H1 (cell line): ENCODE measurements around the gene EHBP1. TPM values are rescaled to one million over a fixed set of nuclear protein-coding genes. Genes with fewer than 3 reads are reported as not detected.

Experiments
- CTCF ChIA-PET: fragments of 300-600 bp; sonication (Branson Sonifier 250); formaldehyde crosslinking; loops from one replicate; lab custom pipeline; 2021; ENCODE audit not compliant: partially characterized antibody; lab: Charles Lee
- POLR2A ChIA-PET: fragments of 300-600 bp; sonication (Branson Sonifier 250); formaldehyde crosslinking; loops from one replicate; lab custom pipeline; 2021; ENCODE audit warnings: inconsistent platforms; ENCODE audit not compliant: partially characterized antibody; lab: Charles Lee
- DNase-seq, 2 experiments: peaks; one replicate each; pipeline versions ENCODE4 v3.0.0 to v3.0.0-alpha.2; 2010 to 2022; ENCODE audit warnings: low spot score in 2 of 2, low read depth in 1 of 2, mixed read lengths in 1 of 2
- FAIRE-seq: peaks from 2 replicates; lab custom pipeline; 2011; peaks lifted over from hg19 to GRCh38; lab: Jason Lieb, UNC
- H2AFZ ChIP-seq: 2 replicates; pipeline ENCODE4 v1.8.1; 2012; ENCODE audit warnings: low read length, inconsistent platforms
- H2AK5ac ChIP-seq: 2 replicates; pipeline ENCODE4 v1.6.1; 2013; ENCODE audit warnings: low read depth, low read length
- H2BK120ac ChIP-seq: replicated peaks from 2 replicates; pipeline ENCODE3; 2013; ENCODE audit warnings: low read depth, low read length, inconsistent platforms
- H2BK12ac ChIP-seq: 2 replicates; pipeline ENCODE4 v1.6.1; 2013; ENCODE audit warnings: low read depth, low read length
- H2BK15ac ChIP-seq: 2 replicates; pipeline ENCODE4 v1.6.1; 2013; ENCODE audit warnings: low read length
- H2BK20ac ChIP-seq: 2 replicates; pipeline ENCODE4 v1.6.1; 2013; ENCODE audit warnings: low read length
- H2BK5ac ChIP-seq: 2 replicates; pipeline ENCODE4 v1.6.1; 2013; ENCODE audit warnings: low read depth, low read length
- H3K14ac ChIP-seq: 2 replicates; pipeline ENCODE4 v1.6.1; 2013; ENCODE audit warnings: inconsistent platforms; ENCODE audit not compliant: insufficient read length
- H3K18ac ChIP-seq: 2 replicates; pipeline ENCODE4 v1.6.1; 2013; ENCODE audit warnings: low read length; ENCODE audit errors: extremely low read depth
- H3K23ac ChIP-seq: 2 replicates; pipeline ENCODE4 v1.6.1; 2013; ENCODE audit warnings: inconsistent platforms; ENCODE audit not compliant: insufficient read length
- H3K23me2 ChIP-seq: 2 replicates; pipeline ENCODE4 v1.6.1; 2013; ENCODE audit warnings: low read depth, low read length
- H3K27ac ChIP-seq: 2 replicates; pipeline ENCODE4 v1.6.1; 2011; ENCODE audit warnings: low read depth, low read length, inconsistent platforms
- H3K27me3 ChIP-seq, 4 experiments: replicated peaks in 1 of 4; 1 replicate in 1 of 4; 2 replicates in 3 of 4; pipeline versions ENCODE4 v1.6.1 to v1.8.1; 2011 to 2013; ENCODE audit warnings: low read length in 3 of 4, mild to moderate bottlenecking in 3 of 4, inconsistent platforms in 2 of 4, mixed read lengths in 2 of 4, moderate library complexity in 1 of 4; ENCODE audit not compliant: control insufficient read depth in 3 of 4, insufficient read depth in 3 of 4; ENCODE audit errors: extremely low read depth in 1 of 4
- H3K36me3 ChIP-seq, 4 experiments: 2 replicates each; pipeline versions ENCODE4 v1.6.1 to v1.8.1; 2011 to 2013; ENCODE audit warnings: mild to moderate bottlenecking in 4 of 4, low read length in 3 of 4, moderate library complexity in 2 of 4, control low read depth in 1 of 4, inconsistent platforms in 1 of 4; ENCODE audit not compliant: insufficient read depth in 4 of 4, control insufficient read depth in 2 of 4
- H3K4ac ChIP-seq: replicated peaks from 2 replicates; pipeline ENCODE3; 2013; ENCODE audit warnings: low read length, low read depth, mixed read lengths, inconsistent platforms; ENCODE audit not compliant: insufficient read length
- H3K4me1 ChIP-seq, 4 experiments: replicated peaks in 1 of 4; 1 replicate in 1 of 4; 2 replicates in 3 of 4; pipeline versions ENCODE4 v1.6.1 to v1.8.1; 2011 to 2013; ENCODE audit warnings: low read length in 3 of 4, inconsistent platforms in 2 of 4, mixed read lengths in 1 of 4; ENCODE audit not compliant: insufficient read depth in 4 of 4, control insufficient read depth in 3 of 4
- H3K4me2 ChIP-seq, 2 experiments: 2 replicates each; pipeline versions ENCODE4 v1.6.1 to v1.8.1; 2011 to 2013; ENCODE audit warnings: low read depth in 2 of 2, low read length in 2 of 2, control low read depth in 1 of 2, inconsistent platforms in 1 of 2, mild to moderate bottlenecking in 1 of 2; ENCODE audit not compliant: insufficient read depth in 1 of 2
- H3K4me3 ChIP-seq, 4 experiments: fragments of 200-600, 300-600 bp in 1 of 4; sonication (generic), shearing (Covaris generic), sonication (Bioruptor Twin) in 1 of 4; 2 replicates each; pipeline versions ENCODE4 v1.5.1 to v1.8.1; 2011 to 2016; ENCODE audit warnings: low read length in 4 of 4, low read depth in 3 of 4, control low read depth in 2 of 4, inconsistent platforms in 2 of 4, mild to moderate bottlenecking in 2 of 4, mixed read lengths in 1 of 4, moderate library complexity in 1 of 4; ENCODE audit not compliant: insufficient read depth in 2 of 4; ENCODE audit errors: extremely low read depth in 1 of 4
- H3K56ac ChIP-seq: replicated peaks from 2 replicates; pipeline ENCODE3; 2013; ENCODE audit warnings: low read depth, mild to moderate bottlenecking, mixed read lengths, low read length, inconsistent platforms; ENCODE audit not compliant: insufficient read length
- H3K79me1 ChIP-seq: 2 replicates; pipeline ENCODE4 v1.6.1; 2013; ENCODE audit warnings: low read depth, low read length, control low read depth
- H3K79me2 ChIP-seq, 2 experiments: 2 replicates each; pipeline versions ENCODE4 v1.6.1 to v1.8.1; 2012 to 2013; ENCODE audit warnings: low read length in 2 of 2, mild to moderate bottlenecking in 2 of 2, inconsistent platforms in 1 of 2; ENCODE audit not compliant: insufficient read depth in 2 of 2, control insufficient read depth in 1 of 2
- H3K9ac ChIP-seq, 4 experiments: replicated peaks in 1 of 4; 1 replicate in 1 of 4; 2 replicates in 3 of 4; pipeline versions ENCODE4 v1.6.1 to v1.8.1; 2011 to 2013; ENCODE audit warnings: low read depth in 3 of 4, low read length in 3 of 4, control low read depth in 2 of 4, mild to moderate bottlenecking in 2 of 4, moderate library complexity in 2 of 4, inconsistent platforms in 1 of 4; ENCODE audit errors: extremely low read depth in 1 of 4
- H3K9me3 ChIP-seq, 2 experiments: 2 replicates each; pipeline versions ENCODE4 v1.6.1 to v1.8.1; 2012 to 2013; ENCODE audit warnings: mild to moderate bottlenecking in 2 of 2, moderate library complexity in 2 of 2, control low read depth in 1 of 2, inconsistent platforms in 1 of 2, low read depth in 1 of 2, low read length in 1 of 2, mixed read lengths in 1 of 2; ENCODE audit not compliant: insufficient read depth in 2 of 2
- H4K20me1 ChIP-seq, 2 experiments: replicated peaks in 1 of 2; 2 replicates each; pipeline versions ENCODE3 to v1.8.1; 2011 to 2013; ENCODE audit warnings: inconsistent platforms in 2 of 2, low read length in 2 of 2, mild to moderate bottlenecking in 1 of 2; ENCODE audit not compliant: insufficient read depth in 2 of 2, control insufficient read depth in 1 of 2
- H4K5ac ChIP-seq: 2 replicates; pipeline ENCODE4 v1.6.1; 2013; ENCODE audit warnings: low read length, low read depth, mixed read lengths, inconsistent platforms; ENCODE audit not compliant: insufficient read length
- H4K8ac ChIP-seq: 2 replicates; pipeline ENCODE4 v1.8.0; 2013; ENCODE audit warnings: mild to moderate bottlenecking, moderate library complexity, low read length, inconsistent platforms; ENCODE audit not compliant: insufficient read depth; ENCODE audit errors: extremely low read depth
- H4K91ac ChIP-seq: replicated peaks from 2 replicates; pipeline ENCODE3; 2013; ENCODE audit warnings: low read length, mixed read lengths, inconsistent platforms; ENCODE audit not compliant: insufficient read length
- HDAC6 ChIP-seq: IDR thresholded peaks from one replicate; pipeline ENCODE4 v1.7.1; 2012; ENCODE audit warnings: low read depth, mild to moderate bottlenecking, inconsistent platforms, low read length, moderate library complexity
- WGBS, 2 experiments: shearing (Covaris generic) in 1 of 2; methylation state at CpG; one replicate each; pipeline versions ENCODE4 v1.1.6 to v1.1.7; 2013 to 2015; ENCODE audit warnings: low lambda C conversion rate in 2 of 2, mixed read lengths in 2 of 2, inconsistent platforms in 1 of 2, low coverage in 1 of 2, missing lambda C conversion rate in 1 of 2; ENCODE audit not compliant: insufficient replicate concordance in 2 of 2, insufficient coverage in 1 of 2, insufficient read length in 1 of 2; ENCODE audit errors: extremely low coverage in 1 of 2, missing lambda C conversion rate in 1 of 2; 5-methylcytosine and 5-hydroxymethylcytosine counted together
- polyA plus RNA-seq, 7 experiments: library from polyadenylated mRNA; depleted of rRNA in 3 of 7; stranded (reverse) in 5 of 7; unstranded in 2 of 7; fragments of >200 nt in 5 of 7; fragments of 200-250 nt in 2 of 7; gene quantifications; 1 replicate in 5 of 7; 2 replicates in 1 of 7; 4 replicates in 1 of 7; pipeline versions ENCODE4 v1.2.1 to v1.2.3, GENCODE V29; 2011 to 2013; ENCODE audit warnings: missing spikeins in 2 of 7, mixed read lengths in 2 of 7
- total RNA-seq: library from RNA; stranded (reverse); fragmentation: NEBNext Ultra II Directional; extraction: Animal tissue kit (Norgen Biotek cat#: 25700); gene quantifications from 2 replicates; pipeline ENCODE4 v1.2.1, GENCODE V29; 2021
- TF ChIP-seq, protein P1 (sequence below), 3 experiments: IDR thresholded peaks; 1 replicate in 2 of 3; 2 replicates in 1 of 3; pipeline versions ENCODE4 v1.5.1 to v1.6.1; 2011; ENCODE audit warnings: low read length in 3 of 3, mild to moderate bottlenecking in 3 of 3, inconsistent platforms in 2 of 3, low read depth in 1 of 3, moderate library complexity in 1 of 3; ENCODE audit not compliant: insufficient read depth in 1 of 3; ENCODE audit errors: control extremely low read depth in 1 of 3

Gene EHBP1
- total and polyA plus RNA-seq, 2 of the 8 experiments (the other 6 are each of a cell fraction or from before 2014, with no cell fraction given), result 12.0 to 64.1 TPM

DNA sequence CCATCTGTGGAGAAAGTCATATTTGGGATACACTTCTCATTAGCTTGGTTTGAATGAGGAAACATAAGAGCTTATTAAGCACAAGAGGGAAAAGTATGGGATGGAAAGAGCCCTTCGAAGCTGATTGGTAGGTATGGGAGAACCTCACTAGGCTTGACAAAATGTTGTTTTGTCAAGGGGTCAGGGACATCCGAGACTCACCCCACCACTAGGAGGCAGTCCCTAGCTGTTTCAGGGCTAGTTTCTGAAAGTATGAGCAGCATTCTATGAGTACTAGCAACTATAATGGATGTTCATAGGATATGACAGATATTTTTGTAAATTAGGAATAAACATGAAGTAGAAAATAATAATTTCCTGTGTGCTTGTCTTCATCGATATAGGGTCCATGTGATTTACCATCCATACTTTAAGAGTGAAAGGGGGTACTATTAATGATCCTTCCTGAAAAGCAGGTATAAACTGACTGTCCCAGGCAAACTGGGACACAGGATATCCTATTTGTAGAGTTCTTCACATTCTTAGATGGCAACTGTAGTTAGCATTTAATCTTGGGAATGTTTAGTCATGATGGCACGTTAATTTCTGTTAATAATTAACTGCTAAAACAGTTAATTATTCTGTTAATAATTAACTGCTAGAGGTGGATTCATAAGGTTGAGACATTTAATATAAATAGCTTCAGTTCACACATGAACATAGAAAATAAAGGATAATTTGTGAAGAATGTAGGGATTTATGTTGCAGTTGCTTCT, 373.5 kb downstream of the EHBP1 start:
- peak in 1 of 2 experiments; percentile 78 for DNase-seq
- WGBS, 2 experiments, result 66% methylated on average over 4 of the region's 4 CpGs; no CpG with 5 or more reads in 1 of the 2 experiments
- H4K20me1 ChIP-seq, result no peaks in the 10 kb centered on the region
- H3K56ac ChIP-seq, result no peak overlapping the region
- CTCF ChIA-PET, result interaction anchor here (0.6 to 2.3 kb wide), 27 partner anchors 9 to 622 kb away, joined by 3 to 20 read pairs (median 3); partner anchors contain the start of genes OTX1 and WDPCP
- H2AK5ac ChIP-seq, result no peak overlapping the region
- H3K79me1 ChIP-seq, result no peaks in the 10 kb centered on the region
- H3K4me2 ChIP-seq, result no peak overlapping the region
- H3K18ac ChIP-seq, result no peak overlapping the region
- no peak overlapping the region for H2AFZ ChIP-seq
- H3K23ac ChIP-seq, result no peak overlapping the region
- H4K8ac ChIP-seq, result no peak overlapping the region
- H3K9me3 ChIP-seq, result no peaks in the 10 kb centered on the region
- no peak overlapping the region for H3K27ac ChIP-seq
- FAIRE-seq, result peak; percentile 99
- H2BK120ac ChIP-seq, result no peak overlapping the region
- no peak overlapping the region for H3K14ac ChIP-seq
- no peaks in the 10 kb centered on the region for H3K36me3 ChIP-seq
- H3K4me3 ChIP-seq, result no peak overlapping the region
- no peaks in the 10 kb centered on the region for H3K23me2 ChIP-seq
- POLR2A ChIA-PET, result no interaction called here
- no peaks in the 10 kb centered on the region for H3K4me1 ChIP-seq
- H2BK15ac ChIP-seq, result no peak overlapping the region
- no peak overlapping the region for H4K91ac ChIP-seq
- no peak overlapping the region for H4K5ac ChIP-seq
- H2BK5ac ChIP-seq, result no peak overlapping the region
- no peak overlapping the region for H3K4ac ChIP-seq
- no peak overlapping the region for H2BK20ac ChIP-seq
- H2BK12ac ChIP-seq, result no peak overlapping the region
- no peak overlapping the region for H3K9ac ChIP-seq
- H3K79me2 ChIP-seq, result no peaks in the 10 kb centered on the region
- no peaks in the 10 kb centered on the region for H3K27me3 ChIP-seq
- TF ChIP-seq, protein P1, sequence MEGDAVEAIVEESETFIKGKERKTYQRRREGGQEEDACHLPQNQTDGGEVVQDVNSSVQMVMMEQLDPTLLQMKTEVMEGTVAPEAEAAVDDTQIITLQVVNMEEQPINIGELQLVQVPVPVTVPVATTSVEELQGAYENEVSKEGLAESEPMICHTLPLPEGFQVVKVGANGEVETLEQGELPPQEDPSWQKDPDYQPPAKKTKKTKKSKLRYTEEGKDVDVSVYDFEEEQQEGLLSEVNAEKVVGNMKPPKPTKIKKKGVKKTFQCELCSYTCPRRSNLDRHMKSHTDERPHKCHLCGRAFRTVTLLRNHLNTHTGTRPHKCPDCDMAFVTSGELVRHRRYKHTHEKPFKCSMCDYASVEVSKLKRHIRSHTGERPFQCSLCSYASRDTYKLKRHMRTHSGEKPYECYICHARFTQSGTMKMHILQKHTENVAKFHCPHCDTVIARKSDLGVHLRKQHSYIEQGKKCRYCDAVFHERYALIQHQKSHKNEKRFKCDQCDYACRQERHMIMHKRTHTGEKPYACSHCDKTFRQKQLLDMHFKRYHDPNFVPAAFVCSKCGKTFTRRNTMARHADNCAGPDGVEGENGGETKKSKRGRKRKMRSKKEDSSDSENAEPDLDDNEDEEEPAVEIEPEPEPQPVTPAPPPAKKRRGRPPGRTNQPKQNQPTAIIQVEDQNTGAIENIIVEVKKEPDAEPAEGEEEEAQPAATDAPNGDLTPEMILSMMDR (IDR thresholded peaks at IDR 0.05; ENCODE audit: control extremely low read depth in 1 of 3, insufficient read depth in 1 of 3, low read depth in 1 of 3, low read length in 3 of 3), result peak; percentile 77 to 93 (median 79)
- no peak for TF ChIP-seq HDAC6
